GM19324 (cell line): Measurements from ENCODE around the gene KCTD2.
"Not testable (repeated sequence)": the region's sequence is repeated elsewhere in the genome, so short reads cannot be mapped to it uniquely, and the experiment has no call there.

ENCODE experiments used
- ATAC-seq: cut with Tn5 transposase; IDR thresholded peaks from one replicate; pipeline ENCODE4 v1.9.1; 2021; ENCODE audit warnings: mild to moderate bottlenecking, moderate library complexity; ENCODE audit not compliant: unreplicated experiment, low FRiP score

KCTD2 gene

GRCh38 chr17:75046407-75047289 is at the start of gene KCTD2, which contains the start of gene ATP5PD:
KCTD2 (plus strand) TSS chr17:75047225; CDS start chr17:75047251, 26 bp downstream.
ATP5PD (minus strand) TSS chr17:75046969; CDS start chr17:75042650, 4,319 bp downstream.
- ATAC-seq, result peak; percentile 96

- no peak for ATAC-seq
Measured at GRCh38 chr17:74998783-74999182, 48.2 kb upstream of the KCTD2 start.

GRCh38 chr17:74999523-74999922 is 47.5 kb upstream of the KCTD2 start:
- no peak for ATAC-seq

GRCh38 chr17:75001915-75002843 is 44.8 kb upstream of the KCTD2 start:
- no peak for ATAC-seq

GRCh38 chr17:75003070-75003956 is 43.7 kb upstream of the KCTD2 start:
- ATAC-seq, result no peak

- ATAC-seq, result no peak
Measured at GRCh38 chr17:75003957-75004355, 43.1 kb upstream of the KCTD2 start.

GRCh38 chr17:75004371-75004770 is 42.7 kb upstream of the KCTD2 start:
- no peak for ATAC-seq

- ATAC-seq, result no peak
Measured at GRCh38 chr17:75005291-75005690, 41.7 kb upstream of the KCTD2 start.

GRCh38 chr17:75006084-75006483 is 40.9 kb upstream of the KCTD2 start:
- not testable (repeated sequence) for ATAC-seq

- ATAC-seq, result no peak
Measured at GRCh38 chr17:75006653-75007052, 40.4 kb upstream of the KCTD2 start.

- no peak for ATAC-seq
Measured at GRCh38 chr17:75008373-75008772, 38.7 kb upstream of the KCTD2 start.

- no peak for ATAC-seq
Measured at GRCh38 chr17:75009139-75009724, 37.8 kb upstream of the KCTD2 start.

- ATAC-seq, result no peak
Measured at GRCh38 chr17:75010683-75011400, 36.2 kb upstream of the KCTD2 start.

- no peak for ATAC-seq
Measured at GRCh38 chr17:75011401-75012095, 35.5 kb upstream of the KCTD2 start.

- no peak for ATAC-seq
Measured at GRCh38 chr17:75012096-75012345, 35.0 kb upstream of the KCTD2 start.

GRCh38 chr17:75012346-75013091 is 34.5 kb upstream of the KCTD2 start, which contains the start of gene MRPL58:
MRPL58 (plus strand) TSS chr17:75012670; CDS start chr17:75012687, 17 bp downstream.
- ATAC-seq, result peak; percentile 87

- no peak for ATAC-seq
Measured at GRCh38 chr17:75013092-75013559, 33.9 kb upstream of the KCTD2 start.

- ATAC-seq, result no peak
Measured at GRCh38 chr17:75019146-75019545, 27.9 kb upstream of the KCTD2 start.
